HCT116 (cell line): ENCODE measurements around the gene LAPTM4A. TPM values are rescaled to one million over a fixed set of nuclear protein-coding genes. Genes with fewer than 3 reads are reported as not detected.
A peak's percentile ranks its signal among the peaks of the same experiment; 100 is the strongest.

Source experiments
- ATAC-seq: fragments of 200-7000 bp; cut with Tn5 transposase; 2 replicates; pipeline ENCODE4 v1.9.1; 2020; ENCODE audit warnings: mild to moderate bottlenecking, moderate library complexity
- BruUV-seq: library from RNA; stranded (reverse); fragments of 400-500 nt; replicated peaks from 2 replicates; lab custom pipeline; 2021; lab: Mats Ljungman, UMichigan
- CTCF ChIA-PET: fragments of 300-600 bp; sonication (Branson Sonifier 250); formaldehyde crosslinking; loops from one replicate; lab custom pipeline; 2021; ENCODE audit warnings: antibody characterized with exemption; lab: Charles Lee
- POLR2A ChIA-PET: fragments of 300-600, 350-600 bp; sonication (Branson Sonifier 250); formaldehyde crosslinking; loops from one replicate; lab custom pipeline; 2021; ENCODE audit warnings: antibody characterized with exemption; lab: Charles Lee
- RAD21 ChIA-PET, 2 experiments: fragments of 300-600 bp; sonication (Branson Sonifier 250); formaldehyde crosslinking; loops; one replicate each; lab custom pipeline; 2023; ENCODE audit warnings: low total read pairs in 2 of 2; ENCODE audit not compliant: uncharacterized antibody in 2 of 2, unreplicated experiment in 2 of 2, low non-redundant PET in 1 of 2; lab: Charles Lee
- DNase-seq: peaks from one replicate; pipeline ENCODE4 v3.0.0-alpha.2; 2010; ENCODE audit warnings: low read depth, low spot score
- H2AFZ ChIP-seq: fragments of 200-600 bp; shearing (Covaris generic), sonication (generic); 2 replicates; pipeline ENCODE4 v1.6.1; 2017; ENCODE audit warnings: low read depth, mixed run types, mixed read lengths, antibody characterized with exemption, low read length; ENCODE audit not compliant: poor library complexity, severe bottlenecking
- H3K27ac ChIP-seq: 2 replicates; pipeline ENCODE4 v1.5.1; 2012; ENCODE audit warnings: low read depth, low read length
- H3K27me3 ChIP-seq: fragments of 200-600 bp; sonication (generic); 2 replicates; pipeline ENCODE4 v1.6.1; 2016; ENCODE audit warnings: mixed run types, low read length, mixed read lengths; ENCODE audit not compliant: insufficient read depth
- H3K36me3 ChIP-seq, 2 experiments: fragments of 200-500 bp in 1 of 2; fragments of 200-600 bp in 1 of 2; sonication (Bioruptor generic) in 1 of 2; sonication (generic) in 1 of 2; 2 replicates each; pipeline versions ENCODE4 v1.5.1 to v1.6.1; 2014 to 2016; ENCODE audit warnings: low read length in 2 of 2, inconsistent platforms in 1 of 2, mixed read lengths in 1 of 2, mixed run types in 1 of 2; ENCODE audit not compliant: insufficient read depth in 2 of 2, control insufficient read depth in 1 of 2
- H3K4me1 ChIP-seq, 2 experiments: fragments of 200-600 bp in 1 of 2; sonication (generic) in 1 of 2; 2 replicates each; pipeline versions ENCODE4 v1.5.1 to v1.6.1; 2012 to 2017; ENCODE audit warnings: low read length in 2 of 2, inconsistent platforms in 1 of 2, mild to moderate bottlenecking in 1 of 2, mixed read lengths in 1 of 2, mixed run types in 1 of 2, moderate library complexity in 1 of 2; ENCODE audit not compliant: insufficient read depth in 2 of 2, control insufficient read depth in 1 of 2
- H3K4me2 ChIP-seq: fragments of 200-600 bp; sonication (generic); 2 replicates; pipeline ENCODE4 v1.6.1; 2017; ENCODE audit warnings: mixed run types, low read length, mixed read lengths
- H3K4me3 ChIP-seq, 2 experiments: fragments of 200-600 bp in 1 of 2; sonication (generic) in 1 of 2; replicated peaks in 1 of 2; 2 replicates each; pipeline ENCODE4 v1.5.1; 2011 to 2016; ENCODE audit warnings: low read length in 2 of 2, control low read depth in 1 of 2, low read depth in 1 of 2, mild to moderate bottlenecking in 1 of 2, mixed read lengths in 1 of 2, mixed run types in 1 of 2
- H3K79me2 ChIP-seq: fragments of 200-600 bp; sonication (generic); 2 replicates; pipeline ENCODE4 v1.6.1; 2017; ENCODE audit warnings: mild to moderate bottlenecking, mixed run types, low read length, moderate library complexity, mixed read lengths; ENCODE audit not compliant: insufficient read depth
- H3K9ac ChIP-seq: fragments of 200-600 bp; sonication (generic); 2 replicates; pipeline ENCODE4 v1.6.1; 2016; ENCODE audit warnings: low read length, mixed read lengths
- H3K9me2 ChIP-seq: fragments of 200-600 bp; sonication (generic), shearing (Covaris generic); 2 replicates; pipeline ENCODE4 v1.6.1; 2017; ENCODE audit warnings: mixed run types, mild to moderate bottlenecking, moderate library complexity; ENCODE audit not compliant: insufficient read depth
- H3K9me3 ChIP-seq, 2 experiments: fragments of 200-500 bp in 1 of 2; fragments of 200-600 bp in 1 of 2; sonication (Bioruptor generic) in 1 of 2; sonication (generic) in 1 of 2; 2 replicates each; pipeline ENCODE4 v1.6.1; 2014 to 2017; ENCODE audit warnings: low read length in 2 of 2, mixed read lengths in 2 of 2, inconsistent platforms in 1 of 2, low read depth in 1 of 2, mild to moderate bottlenecking in 1 of 2, mixed run types in 1 of 2, moderate library complexity in 1 of 2; ENCODE audit not compliant: control insufficient read depth in 1 of 2, insufficient read depth in 1 of 2
- H4K20me1 ChIP-seq: fragments of 200-600 bp; sonication (generic), shearing (Covaris generic); 2 replicates; pipeline ENCODE4 v1.6.1; 2017; ENCODE audit warnings: mixed run types, mild to moderate bottlenecking, moderate library complexity; ENCODE audit not compliant: insufficient read depth
- ATF3 ChIP-seq: IDR thresholded peaks from 2 replicates; pipeline ENCODE4 v1.6.1; 2012
- CBX3 ChIP-seq: IDR thresholded peaks from 2 replicates; pipeline ENCODE4 v1.6.1; 2012; ENCODE audit warnings: low read depth
- CEBPB ChIP-seq: IDR thresholded peaks from 2 replicates; pipeline ENCODE4 v1.6.1; 2012; ENCODE audit warnings: low read depth
- CTCF ChIP-seq, 3 experiments: fragments of 200-600 bp in 1 of 3; sonication (generic) in 1 of 3; IDR thresholded peaks in 2 of 3; conservative IDR thresholded peaks in 1 of 3; 2 replicates each; pipeline ENCODE4 v1.5.1; 2012 to 2017; ENCODE audit warnings: low read depth in 2 of 3, low read length in 2 of 3, antibody characterized with exemption in 1 of 3, borderline replicate concordance in 1 of 3, control low read depth in 1 of 3, mild to moderate bottlenecking in 1 of 3, mixed read lengths in 1 of 3, mixed run types in 1 of 3, moderate library complexity in 1 of 3; ENCODE audit not compliant: insufficient read depth in 1 of 3
- EGR1 ChIP-seq: IDR thresholded peaks from 2 replicates; pipeline ENCODE4 v1.6.1; 2012; ENCODE audit warnings: low read depth
- EZH2 ChIP-seq: fragments of 200-600 bp; sonication (generic); IDR thresholded peaks from 2 replicates; pipeline ENCODE4 v1.6.1; 2017; ENCODE audit warnings: antibody characterized with exemption, mixed run types
- FOSL1 ChIP-seq: IDR thresholded peaks from 2 replicates; pipeline ENCODE4 v1.6.1; 2012; ENCODE audit warnings: low read depth
- MAX ChIP-seq: IDR thresholded peaks from 2 replicates; pipeline ENCODE4 v1.6.1; 2012
- POLR2A ChIP-seq: IDR thresholded peaks from 2 replicates; pipeline ENCODE4 v1.7.0; 2011; ENCODE audit warnings: borderline replicate concordance; ENCODE audit not compliant: insufficient read depth, insufficient read length; ENCODE audit errors: extremely low read depth
- RAD21 ChIP-seq: IDR thresholded peaks from 2 replicates; pipeline ENCODE4 v1.6.1; 2012; ENCODE audit warnings: low read depth, mild to moderate bottlenecking
- REST ChIP-seq: IDR thresholded peaks from 2 replicates; pipeline ENCODE4 v1.6.1; 2012; ENCODE audit warnings: low read depth
- SIN3A ChIP-seq: IDR thresholded peaks from 2 replicates; pipeline ENCODE4 v1.6.1; 2012; ENCODE audit warnings: low read depth
- TCF7L2 ChIP-seq: IDR thresholded peaks from 2 replicates; pipeline ENCODE4 v1.7.0; 2011; ENCODE audit warnings: borderline replicate concordance, inconsistent platforms; ENCODE audit not compliant: insufficient read depth, insufficient read length; ENCODE audit errors: extremely low read depth
- YY1 ChIP-seq: IDR thresholded peaks from 2 replicates; pipeline ENCODE4 v1.6.1; 2011; ENCODE audit warnings: low read length, low read depth, moderate library complexity, mild to moderate bottlenecking; ENCODE audit not compliant: insufficient replicate concordance; ENCODE audit errors: extremely low read depth
- ZBTB33 ChIP-seq: IDR thresholded peaks from 2 replicates; pipeline ENCODE4 v1.6.1; 2011; ENCODE audit warnings: mild to moderate bottlenecking, low read length, moderate library complexity; ENCODE audit not compliant: insufficient replicate concordance; ENCODE audit errors: extremely low read depth
- ZNF274 ChIP-seq: fragments of 200-500 bp; sonication (Bioruptor generic); IDR thresholded peaks from 2 replicates; pipeline ENCODE4 v1.6.1; 2014; ENCODE audit warnings: mild to moderate bottlenecking, low read depth, low read length, inconsistent platforms
- intact Hi-C: fragments of 100-400 bp; cut with micrococcal nuclease; formaldehyde crosslinking; loops from 2 replicates; pipeline ENCODE4 v1.10.0; 2022
- total RNA-seq: library from RNA; stranded (reverse); gene quantifications from one replicate; pipeline ENCODE4 v1.2.1, GENCODE V29; 2021; ENCODE audit not compliant: unreplicated experiment

Gene LAPTM4A
- total RNA-seq, 1 experiment from 2014 or later: 84.5 TPM

- Histone ChIP-seq H3K27ac (no peak overlapping the region), H2AFZ (no peak overlapping the region), H3K9me3 (no peaks in the 10 kb centered on the region), H3K9me2 (no peaks in the 10 kb centered on the region), H3K9ac (no peak overlapping the region), H3K4me3 (no peak overlapping the region), H4K20me1 (no peaks in the 10 kb centered on the region), H3K79me2 (0 out of 2 replicates have a peak, but pooled peaks cover under 1% of the 10 kb centered on the region), H3K4me1 (no peaks in the 10 kb centered on the region), H3K27me3 (no peaks in the 10 kb centered on the region), H3K36me3 (peaks cover 38 to 45% of the 10 kb centered on the region in 2 experiments), H3K4me2 (no peak overlapping the region)
- DNase-seq (no peak), ATAC-seq (no peak)
- intact Hi-C loops: no loop called here
- ChIA-PET POLR2A (interaction anchor here (1.7 kb wide), 1 partner anchor 15 kb away, joined by 4 read pairs; the partner anchor contains the start of gene LAPTM4A), CTCF (interaction anchor here (1.1 to 1.4 kb wide), 2 partner anchors 21 kb away, joined by 6 to 7 read pairs; no protein-coding TSS in a partner anchor), RAD21 (no interaction called here)
- no peak for TF ChIP-seq MAX
- no peak for TF ChIP-seq CEBPB
- no peak for TF ChIP-seq FOSL1
- no peak for TF ChIP-seq EGR1
- TF ChIP-seq TCF7L2: no peak
- no peak for TF ChIP-seq ZNF274
- TF ChIP-seq SIN3A: no peak
- no peak for TF ChIP-seq EZH2
- TF ChIP-seq CBX3: no peak
- TF ChIP-seq YY1: no peak
- no peak for TF ChIP-seq REST
- no peak for TF ChIP-seq RAD21
- TF ChIP-seq ZBTB33: no peak
- TF ChIP-seq POLR2A: no peak
- TF ChIP-seq CTCF (IDR thresholded peaks at IDR 0.05 in 2 of 3, conservative IDR thresholded peaks at IDR 0.05 in 1 of 3; ENCODE audit: borderline replicate concordance in 1 of 3, insufficient read depth in 1 of 3, low read depth in 2 of 3, low read length in 2 of 3): no peak
- TF ChIP-seq ATF3: no peak
- BruUV-seq: TSS peak; percentile 15
Measured at GRCh38 chr2:20035955-20036666, 15.3 kb downstream of the LAPTM4A start.
